Measurements from ENCODE around the gene SPATA17. TPM values are rescaled to one million over a fixed set of nuclear protein-coding genes. Genes with fewer than 3 reads are reported as not detected.

The SPATA17 gene
- total and polyA plus RNA-seq, 2 of the 8 experiments (the other 6 are each of a cell fraction or from before 2014, with no cell fraction given) = 0.17 to 0.48 TPM

DNA sequence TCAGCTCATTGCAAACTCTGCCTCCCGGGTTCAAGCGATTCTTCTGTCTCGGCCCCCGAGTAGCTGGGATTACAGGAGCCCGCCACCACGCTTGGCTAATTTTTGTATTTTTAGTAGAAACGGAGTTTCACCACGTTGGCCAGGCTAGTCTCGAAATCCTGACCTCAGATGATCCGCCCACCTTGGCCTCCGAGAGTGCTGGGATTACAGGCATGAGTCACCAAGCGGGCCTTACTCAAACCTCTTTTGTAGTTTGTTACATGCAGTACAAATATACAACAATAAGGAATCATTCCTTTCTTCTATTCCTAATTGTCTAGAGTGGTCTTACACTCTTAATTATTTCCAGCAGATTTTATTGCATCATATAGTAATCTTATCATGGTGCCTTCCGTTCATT is 16.6 kb downstream of the SPATA17 start:
- H2BK12ac ChIP-seq (ENCODE audit: low read depth, low read length) = no peak overlapping the region
- no peak overlapping the region for H2AK5ac ChIP-seq (ENCODE audit: low read depth, low read length)
- no peaks in the 10 kb centered on the region for H3K79me2 ChIP-seq (ENCODE audit: control insufficient read depth in 1 of 2, insufficient read depth in 2 of 2, low read length in 2 of 2)
- no peak overlapping the region for H3K4me2 ChIP-seq (ENCODE audit: insufficient read depth in 1 of 2, low read depth in 2 of 2, low read length in 2 of 2)
- H3K14ac ChIP-seq (ENCODE audit: insufficient read length) = no peak overlapping the region
- WGBS, 2 experiments (ENCODE audit: extremely low coverage in 1 of 2, insufficient coverage in 1 of 2, insufficient read length in 1 of 2, insufficient replicate concordance in 2 of 2, low coverage in 1 of 2, low lambda C conversion rate in 2 of 2, missing lambda C conversion rate in 1 of 2) = 96% methylated on average over 13 of the region's 13 CpGs; no CpG with 5 or more reads in 1 of the 2 experiments
- no peak for DNase-seq (ENCODE audit: low read depth in 1 of 2, low spot score in 2 of 2)
- H3K9ac ChIP-seq (replicated peaks in 1 of 4; ENCODE audit: extremely low read depth in 1 of 4, low read depth in 3 of 4, low read length in 3 of 4) = no peak overlapping the region
- no peak overlapping the region for H2BK15ac ChIP-seq (ENCODE audit: low read length)
- no peak overlapping the region for H2AFZ ChIP-seq (ENCODE audit: low read length)
- peaks cover 0 to 2% (median 0%) of the 10 kb centered on the region in 4 experiments; a peak in 1 of 7 replicates for H3K4me1 ChIP-seq (replicated peaks in 1 of 4; ENCODE audit: control insufficient read depth in 3 of 4, insufficient read depth in 4 of 4, low read length in 3 of 4)
- no peaks in the 10 kb centered on the region for H3K23me2 ChIP-seq (ENCODE audit: low read depth, low read length)
- no peaks in the 10 kb centered on the region for H3K9me3 ChIP-seq (ENCODE audit: insufficient read depth in 2 of 2, low read depth in 1 of 2, low read length in 1 of 2)
- POLR2A ChIA-PET (ENCODE audit: partially characterized antibody) = no interaction called here
- H3K4ac ChIP-seq (replicated peaks; ENCODE audit: insufficient read length, low read depth, low read length) = no peak overlapping the region
- H4K5ac ChIP-seq (ENCODE audit: insufficient read length, low read depth, low read length) = no peak overlapping the region
- no peaks in the 10 kb centered on the region for H3K79me1 ChIP-seq (ENCODE audit: low read depth, low read length)
- H3K18ac ChIP-seq (ENCODE audit: extremely low read depth, low read length) = no peak overlapping the region
- CTCF ChIA-PET (ENCODE audit: partially characterized antibody) = interaction anchor here (0.8 to 1.3 kb wide), 2 partner anchors 14 to 21 kb away, joined by 3 to 4 read pairs; no protein-coding TSS in a partner anchor
- H3K4me3 ChIP-seq (ENCODE audit: extremely low read depth in 1 of 4, insufficient read depth in 2 of 4, low read depth in 3 of 4, low read length in 4 of 4) = no peak overlapping the region
- no peak overlapping the region for H3K23ac ChIP-seq (ENCODE audit: insufficient read length)
- no peak overlapping the region for H3K56ac ChIP-seq (replicated peaks; ENCODE audit: insufficient read length, low read depth, low read length)
- H4K91ac ChIP-seq (replicated peaks; ENCODE audit: insufficient read length, low read length) = no peak overlapping the region
- no peak overlapping the region for H2BK5ac ChIP-seq (ENCODE audit: low read depth, low read length)
- H3K27ac ChIP-seq (ENCODE audit: low read depth, low read length) = no peak overlapping the region
- no peaks in the 10 kb centered on the region for H3K36me3 ChIP-seq (ENCODE audit: control insufficient read depth in 2 of 4, insufficient read depth in 4 of 4, low read length in 3 of 4)
- H4K8ac ChIP-seq (ENCODE audit: extremely low read depth, insufficient read depth, low read length) = no peak overlapping the region
- TF ChIP-seq JUN (IDR thresholded peaks at IDR 0.05; ENCODE audit: low read depth, low read length) (no peak), SP1 (IDR thresholded peaks at IDR 0.05; ENCODE audit: low read depth, low read length) (no peak), ASH2L (IDR thresholded peaks at IDR 0.05; ENCODE audit: low read length) (no peak), NRF1 (IDR thresholded peaks at IDR 0.05; ENCODE audit: low read depth, low read length) (no peak), CTCF (IDR thresholded peaks at IDR 0.05; ENCODE audit: control extremely low read depth in 1 of 3, insufficient read depth in 1 of 3, low read depth in 1 of 3, low read length in 3 of 3) (no peak), GABPA (IDR thresholded peaks at IDR 0.05; ENCODE audit: borderline replicate concordance, insufficient read depth, low read length) (no peak)
- FAIRE-seq = no peak
- no peaks in the 10 kb centered on the region for H4K20me1 ChIP-seq (replicated peaks in 1 of 2; ENCODE audit: control insufficient read depth in 1 of 2, insufficient read depth in 2 of 2, low read length in 2 of 2)
- H2BK20ac ChIP-seq (ENCODE audit: low read length) = no peak overlapping the region
- H2BK120ac ChIP-seq (replicated peaks; ENCODE audit: low read depth, low read length) = no peak overlapping the region
- H3K27me3 ChIP-seq (replicated peaks in 1 of 4; ENCODE audit: control insufficient read depth in 3 of 4, extremely low read depth in 1 of 4, insufficient read depth in 3 of 4, low read length in 3 of 4) = no peaks in the 10 kb centered on the region

Data from H1 (cell line).